Peyer's patch (tissue), 4 donors: ENCODE measurements around the gene CA14.

ENCODE experiments used
- CTCF ChIP-seq, 6 experiments: fragments of 450-650 bp in 4 of 6; fragments of 200-600 bp in 2 of 6; sonication (generic) in 1 of 6; IDR thresholded peaks; one replicate each; pipeline ENCODE4 v1.5.1; 2017 to 2019; ENCODE audit warnings: antibody characterized with exemption in 6 of 6, mild to moderate bottlenecking in 3 of 6, moderate library complexity in 1 of 6
- POLR2A ChIP-seq, 2 donors: fragments of 450-650 bp; IDR thresholded peaks; one replicate each; pipeline ENCODE4 v1.5.1; 2017; ENCODE audit warnings: antibody characterized with exemption in 2 of 2, mild to moderate bottlenecking in 2 of 2, moderate library complexity in 2 of 2

GRCh38 chr1:150235294-150235851 is 22.2 kb upstream of the CA14 start:
- no peak for TF ChIP-seq CTCF (IDR thresholded peaks at IDR 0.05)
- no peak for TF ChIP-seq POLR2A (IDR thresholded peaks at IDR 0.05)
